Measurements from ENCODE around the gene PITPNM2. TPM values are rescaled to one million over a fixed set of nuclear protein-coding genes. Genes with fewer than 3 reads are reported as not detected.
A peak's percentile ranks its signal among the peaks of the same experiment; 100 is the strongest.

The PITPNM2 gene
- total RNA-seq, 1 donor from 2014 or later, result 15.5 TPM

DNA sequence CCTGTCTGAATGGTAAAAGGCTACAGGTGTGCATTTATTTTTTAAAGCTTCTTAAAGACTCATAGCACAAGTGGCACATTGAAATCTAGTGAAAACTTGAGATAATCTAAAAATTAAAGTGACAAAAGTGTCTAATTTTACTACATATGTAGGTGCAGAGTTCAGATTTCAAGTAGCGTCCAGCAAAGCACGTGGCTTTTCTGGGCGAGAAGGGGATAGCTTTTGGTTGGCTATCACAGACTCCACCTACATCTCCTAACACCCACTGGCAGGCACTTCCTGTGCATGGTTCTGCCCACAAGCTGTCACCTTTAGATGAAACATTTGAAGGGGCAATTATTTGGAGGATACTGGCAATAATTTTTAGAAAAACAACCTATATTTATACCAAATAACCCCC is 1.9 kb upstream of the PITPNM2 start:
- Mint-ChIP-seq H3K4me3 (ENCODE audit: low read depth) (no peak overlapping the region), H3K27ac (no peak overlapping the region), H3K4me1 (ENCODE audit: low read depth) (peaks cover 20% of the 10 kb centered on the region), H3K27me3 (ENCODE audit: low read depth) (peaks cover 20% of the 10 kb centered on the region), H3K36me3 (ENCODE audit: low read depth) (peaks cover 41% of the 10 kb centered on the region), H3K9me3 (no peaks in the 10 kb centered on the region)
- DNase-seq (ENCODE audit: low spot score), result no peak
- intact Hi-C loops (cut with micrococcal nuclease), result loop anchor here (1.0 to 5.0 kb wide), 2 partner anchors 84 to 173 kb away; partner anchors contain the start of gene ARL6IP4

DNA sequence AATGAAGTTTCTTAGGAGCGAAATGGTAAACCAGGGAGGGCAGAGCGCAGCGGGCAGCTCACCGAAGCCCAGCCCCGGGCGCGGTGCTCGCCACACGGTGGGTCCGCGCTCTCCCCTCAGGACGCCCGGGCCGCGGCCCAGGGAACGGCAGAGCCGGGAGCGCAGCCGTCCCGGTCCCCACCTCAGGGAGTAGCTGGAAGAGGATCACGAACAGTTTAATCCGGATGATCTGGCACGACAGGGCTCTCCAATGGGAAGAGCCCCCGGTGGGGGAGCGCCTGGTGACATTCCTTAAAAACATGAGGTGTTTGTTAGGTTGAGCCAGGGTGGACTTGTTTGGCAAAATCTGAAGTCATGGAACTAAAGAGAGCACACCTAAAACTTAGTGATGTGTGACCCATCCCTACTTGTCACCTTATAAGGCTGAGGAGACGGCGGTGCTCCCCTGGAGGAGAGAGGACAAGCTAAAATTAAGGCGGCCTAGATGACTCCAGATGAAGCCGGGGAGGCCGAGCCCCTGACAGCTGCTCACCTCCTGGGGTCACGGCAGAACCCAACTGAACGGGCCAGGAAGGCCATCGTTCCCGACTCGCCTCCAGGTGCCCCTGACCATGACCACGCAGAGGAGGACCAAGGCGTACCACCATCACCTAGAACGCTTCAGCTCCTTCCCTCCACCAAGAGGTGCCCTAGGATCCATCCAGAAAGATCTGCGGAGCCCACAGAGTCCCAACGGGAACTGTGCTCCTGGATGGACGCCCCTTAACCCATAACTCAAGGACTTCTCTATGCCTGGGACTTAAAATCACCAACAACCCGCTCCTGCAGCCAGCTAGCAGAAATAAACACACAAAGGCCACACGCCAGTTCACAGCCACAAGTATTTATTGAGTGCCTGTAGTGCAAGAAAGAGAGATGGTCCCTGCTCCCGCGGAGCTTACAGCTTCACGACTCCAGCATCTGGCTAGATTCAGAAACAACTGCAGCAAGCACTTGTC is 866 bp upstream of the PITPNM2 start:
- H3K4me1 Mint-ChIP-seq (ENCODE audit: low read depth), result peaks cover 20% of the 10 kb centered on the region
- peaks cover 38% of the 10 kb centered on the region for H3K36me3 Mint-ChIP-seq (ENCODE audit: low read depth)
- intact Hi-C loops (cut with micrococcal nuclease), result loop anchor here (1.0 to 5.0 kb wide), 3 partner anchors 86 to 171 kb away; partner anchors contain the start of gene ARL6IP4
- DNase-seq (ENCODE audit: low spot score), result no peak
- H3K9me3 Mint-ChIP-seq, result no peaks in the 10 kb centered on the region
- H3K27me3 Mint-ChIP-seq (ENCODE audit: low read depth), result peaks cover 20% of the 10 kb centered on the region
- H3K27ac Mint-ChIP-seq, result peak overlapping the region; percentile 78
- peak overlapping the region; percentile 82 for H3K4me3 Mint-ChIP-seq (ENCODE audit: low read depth)

DNA sequence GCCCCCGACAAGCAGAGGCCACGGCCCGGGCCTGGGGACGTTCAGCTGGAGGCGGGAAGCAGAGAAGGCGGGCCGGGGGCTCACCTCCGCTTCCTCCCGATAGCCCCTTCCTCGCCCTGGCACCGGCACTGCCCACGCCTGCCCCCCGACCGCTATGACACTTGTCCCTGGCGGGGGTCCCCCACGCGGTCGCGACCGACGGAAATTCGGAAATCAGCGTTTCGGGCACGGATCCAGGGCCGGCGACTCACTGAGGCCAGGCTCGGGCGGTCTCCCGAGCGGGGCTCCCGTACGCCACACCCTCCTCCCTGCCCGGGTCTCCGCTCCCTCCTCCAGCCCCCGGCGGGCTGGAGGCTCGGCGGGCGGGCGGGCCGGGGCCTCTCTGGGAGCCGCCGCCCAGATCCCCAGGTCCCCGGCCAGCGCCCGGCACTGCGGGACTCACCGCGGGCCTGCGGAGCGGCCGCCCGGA is 581 bp downstream of the PITPNM2 start:
- peaks cover 20% of the 10 kb centered on the region for H3K4me1 Mint-ChIP-seq (ENCODE audit: low read depth)
- no peak overlapping the region for H3K27ac Mint-ChIP-seq
- peaks cover 28% of the 10 kb centered on the region for H3K36me3 Mint-ChIP-seq (ENCODE audit: low read depth)
- no peaks in the 10 kb centered on the region for H3K9me3 Mint-ChIP-seq
- H3K4me3 Mint-ChIP-seq (ENCODE audit: low read depth), result peak overlapping the region; percentile 84
- no peak for DNase-seq (ENCODE audit: low spot score)
- intact Hi-C loops (cut with micrococcal nuclease), result loop anchor here (5.0 kb wide), 1 partner anchor 87 kb away; no protein-coding TSS in a partner anchor
- peaks cover 21% of the 10 kb centered on the region for H3K27me3 Mint-ChIP-seq (ENCODE audit: low read depth)

DNA sequence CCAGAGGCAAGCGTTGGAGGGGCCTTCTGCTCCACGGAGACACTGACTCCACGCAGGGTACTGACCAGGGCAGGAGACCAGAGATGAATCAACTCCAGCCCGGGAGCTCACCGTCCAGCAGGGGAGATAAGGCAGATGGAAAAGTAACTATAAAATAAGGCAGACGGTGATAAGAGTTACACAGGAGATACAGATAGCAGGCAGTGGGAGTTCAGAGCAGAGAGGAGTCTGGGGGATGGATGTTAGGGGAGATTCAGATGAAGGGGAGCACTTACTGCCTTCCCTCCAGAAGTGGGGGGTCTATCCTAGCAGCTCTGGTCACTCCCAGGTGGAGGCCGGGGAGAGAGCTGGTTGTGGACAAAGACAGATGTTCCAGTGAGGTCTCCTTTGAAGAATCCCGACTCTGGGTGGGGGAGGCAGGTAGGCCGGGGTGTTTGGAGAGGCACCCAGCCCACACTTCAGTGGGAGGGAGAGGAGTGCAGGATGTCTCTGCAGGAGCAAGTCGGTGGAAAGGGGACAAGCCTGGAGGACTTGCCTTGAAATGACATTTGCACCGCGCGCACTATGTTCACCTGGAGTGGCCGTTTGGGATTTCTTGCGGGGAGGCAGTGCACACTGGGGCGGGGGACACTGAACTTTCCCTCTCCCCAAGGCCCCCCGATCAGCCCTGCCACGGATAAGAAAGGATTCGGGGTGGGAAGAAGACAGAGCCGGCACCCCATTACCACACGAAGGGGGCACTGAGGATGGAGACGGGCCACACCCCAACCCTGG is 1.2 kb downstream of the PITPNM2 start:
- H3K27me3 Mint-ChIP-seq (ENCODE audit: low read depth), result peaks cover 21% of the 10 kb centered on the region
- intact Hi-C loops (cut with micrococcal nuclease), result loop anchor here (1.0 to 5.0 kb wide), 3 partner anchors 9 to 88 kb away; no protein-coding TSS in a partner anchor
- H3K4me1 Mint-ChIP-seq (ENCODE audit: low read depth), result peaks cover 20% of the 10 kb centered on the region
- DNase-seq (ENCODE audit: low spot score), result no peak
- H3K4me3 Mint-ChIP-seq (ENCODE audit: low read depth), result peak overlapping the region; percentile 84
- H3K9me3 Mint-ChIP-seq, result no peaks in the 10 kb centered on the region
- H3K27ac Mint-ChIP-seq, result peak overlapping the region; percentile 77
- H3K36me3 Mint-ChIP-seq (ENCODE audit: low read depth), result peaks cover 26% of the 10 kb centered on the region

DNA sequence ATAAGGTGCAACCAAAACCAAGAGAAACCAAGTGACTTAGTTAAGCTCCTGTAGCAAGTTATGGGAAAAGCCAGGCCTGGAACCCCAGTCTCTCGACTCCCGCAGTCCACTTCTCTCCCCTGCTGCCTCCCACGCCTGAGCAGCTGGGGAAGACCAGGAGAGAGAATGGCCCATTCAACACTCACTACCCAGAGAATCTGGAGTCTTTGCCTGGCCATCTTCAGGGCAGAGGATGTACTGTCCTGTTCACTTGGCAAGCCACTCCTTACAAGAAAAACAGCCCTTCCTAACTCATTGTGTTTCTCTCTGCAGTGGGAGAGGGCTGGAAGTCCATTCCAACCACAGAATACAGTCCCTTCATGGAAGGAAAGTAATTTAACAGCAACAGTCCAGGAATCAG is 1.8 kb downstream of the PITPNM2 start:
- DNase-seq (ENCODE audit: low spot score), result no peak

DNA sequence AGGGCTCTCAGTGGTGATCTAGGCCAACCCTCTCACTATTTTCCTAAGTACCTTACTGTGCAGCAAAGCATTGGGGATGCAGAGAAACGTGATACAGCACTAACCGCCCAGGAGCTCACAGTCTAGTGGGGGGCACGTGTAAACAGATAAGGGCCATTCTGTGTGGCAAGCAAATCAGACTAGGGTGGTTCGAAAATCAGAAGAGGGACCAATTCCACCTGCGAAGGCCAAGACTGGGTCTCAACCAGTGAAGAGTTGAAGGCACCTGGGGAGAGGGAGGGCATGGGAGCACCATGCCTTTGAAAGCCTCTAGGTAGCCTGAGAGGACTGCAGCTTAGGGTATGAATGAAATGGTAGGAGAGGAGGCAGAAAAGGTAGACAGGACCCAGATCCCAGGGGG is 2.2 kb downstream of the PITPNM2 start:
- Mint-ChIP-seq H3K4me1 (ENCODE audit: low read depth) (peaks cover 20% of the 10 kb centered on the region), H3K4me3 (ENCODE audit: low read depth) (peak overlapping the region; percentile 84), H3K36me3 (ENCODE audit: low read depth) (peaks cover 23% of the 10 kb centered on the region), H3K9me3 (no peaks in the 10 kb centered on the region), H3K27ac (no peak overlapping the region), H3K27me3 (ENCODE audit: low read depth) (peaks cover 21% of the 10 kb centered on the region)
- intact Hi-C loops (cut with micrococcal nuclease), result loop anchor here (1.0 kb wide), 2 partner anchors 8 to 72 kb away; no protein-coding TSS in a partner anchor
- DNase-seq (ENCODE audit: low spot score), result no peak

More for the DNA sequence above, 1.8 kb downstream of the PITPNM2 start:
- intact Hi-C loops (cut with micrococcal nuclease), result loop anchor here (1.0 kb wide), 2 partner anchors 9 to 73 kb away; no protein-coding TSS in a partner anchor
- Mint-ChIP-seq H3K9me3 (no peaks in the 10 kb centered on the region), H3K27ac (peak overlapping the region; percentile 77), H3K27me3 (ENCODE audit: low read depth) (peaks cover 21% of the 10 kb centered on the region), H3K36me3 (ENCODE audit: low read depth) (peaks cover 26% of the 10 kb centered on the region), H3K4me3 (ENCODE audit: low read depth) (peak overlapping the region; percentile 84), H3K4me1 (ENCODE audit: low read depth) (peaks cover 20% of the 10 kb centered on the region)

DNA sequence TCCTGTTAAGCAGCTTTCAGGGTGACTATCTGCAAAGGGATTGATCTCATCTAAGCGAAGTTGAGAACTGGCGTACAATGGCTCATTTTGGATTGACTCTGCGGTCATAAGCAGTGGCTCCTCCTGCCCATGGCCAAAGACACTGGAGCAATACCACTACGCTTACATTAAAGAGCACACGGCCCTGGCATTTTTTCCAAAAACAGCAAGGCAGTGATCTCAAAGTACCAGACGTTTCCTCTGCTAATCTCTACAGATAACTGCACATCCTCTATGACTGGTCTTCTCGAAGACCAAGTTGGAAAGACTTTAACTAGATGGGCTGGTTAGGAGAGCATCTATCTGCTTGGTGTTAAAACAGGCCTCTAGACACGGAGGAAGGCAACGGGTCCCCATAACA is 2.7 kb downstream of the PITPNM2 start:
- Mint-ChIP-seq H3K4me1 (ENCODE audit: low read depth) (peaks cover 20% of the 10 kb centered on the region), H3K9me3 (no peaks in the 10 kb centered on the region), H3K27me3 (ENCODE audit: low read depth) (peaks cover 21% of the 10 kb centered on the region), H3K4me3 (ENCODE audit: low read depth) (peak overlapping the region; percentile 84), H3K36me3 (ENCODE audit: low read depth) (peaks cover 23% of the 10 kb centered on the region), H3K27ac (no peak overlapping the region)
- intact Hi-C loops (cut with micrococcal nuclease), result no loop called here
- no peak for DNase-seq (ENCODE audit: low spot score)

DNA sequence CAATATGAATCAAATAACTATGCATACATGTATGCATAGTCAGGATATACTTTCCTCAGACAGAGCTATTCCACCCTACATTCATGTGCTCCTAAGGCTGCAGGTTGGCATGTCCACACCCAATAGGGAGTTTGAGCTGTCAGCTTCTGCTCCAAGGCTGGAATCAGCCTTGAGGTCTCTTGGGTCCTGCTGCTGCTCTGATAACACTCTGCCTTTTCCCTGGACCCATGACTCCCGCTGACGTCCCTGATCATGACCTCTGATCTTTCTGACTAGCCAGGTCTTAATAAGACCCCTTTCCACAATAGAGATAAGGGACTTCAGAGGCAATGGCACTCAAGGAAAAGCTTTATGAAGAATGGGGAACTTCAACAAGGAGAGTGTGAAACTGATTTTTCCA is 5.7 kb downstream of the PITPNM2 start:
- intact Hi-C loops (cut with micrococcal nuclease), result no loop called here
- Mint-ChIP-seq H3K36me3 (ENCODE audit: low read depth) (peaks cover 16% of the 10 kb centered on the region), H3K4me1 (ENCODE audit: low read depth) (peaks cover 14% of the 10 kb centered on the region), H3K9me3 (no peaks in the 10 kb centered on the region), H3K27me3 (ENCODE audit: low read depth) (peaks cover 21% of the 10 kb centered on the region), H3K4me3 (ENCODE audit: low read depth) (no peak overlapping the region), H3K27ac (no peak overlapping the region)
- no peak for DNase-seq (ENCODE audit: low spot score)

DNA sequence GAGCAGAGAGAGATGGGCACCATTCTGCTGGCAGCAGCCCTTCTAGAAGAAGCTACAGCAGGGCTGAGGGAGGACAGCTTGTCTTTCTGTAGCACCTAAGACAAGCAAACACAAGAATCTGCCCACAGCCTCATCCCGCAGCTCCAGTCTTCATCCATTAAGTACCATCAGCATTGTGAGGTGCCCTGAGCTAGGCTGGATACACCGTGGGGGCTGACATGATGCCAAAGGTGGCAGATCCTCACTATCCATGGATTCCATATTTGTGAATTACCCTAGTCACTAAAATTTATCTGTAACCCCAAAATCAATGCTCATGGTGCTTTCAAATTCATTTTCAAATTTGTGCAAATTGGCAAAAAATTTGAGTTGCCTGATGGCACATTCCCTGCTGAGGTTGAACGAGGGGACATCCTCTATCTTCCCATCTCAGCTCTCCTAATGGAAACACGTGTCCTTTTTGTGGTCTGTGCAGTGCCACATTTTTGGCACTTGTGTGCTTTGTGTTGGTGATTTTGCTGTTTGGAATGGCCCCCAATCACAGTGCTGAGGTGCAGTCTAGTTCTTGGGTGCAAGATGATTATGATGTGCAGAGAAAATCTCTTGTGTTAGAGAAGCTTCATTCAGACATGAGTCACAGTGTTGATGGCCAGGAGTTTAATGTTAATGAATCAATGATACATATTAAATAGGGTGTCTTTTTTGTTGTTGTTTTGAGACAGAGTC is 7.0 kb downstream of the PITPNM2 start:
- no peak overlapping the region for H3K27ac Mint-ChIP-seq
- H3K36me3 Mint-ChIP-seq (ENCODE audit: low read depth), result peaks cover 6% of the 10 kb centered on the region
- H3K4me3 Mint-ChIP-seq (ENCODE audit: low read depth), result no peak overlapping the region
- peaks cover 12% of the 10 kb centered on the region for H3K4me1 Mint-ChIP-seq (ENCODE audit: low read depth)
- DNase-seq (ENCODE audit: low spot score), result no peak
- no peaks in the 10 kb centered on the region for H3K9me3 Mint-ChIP-seq
- H3K27me3 Mint-ChIP-seq (ENCODE audit: low read depth), result peaks cover 10% of the 10 kb centered on the region
- intact Hi-C loops (cut with micrococcal nuclease), result no loop called here

DNA sequence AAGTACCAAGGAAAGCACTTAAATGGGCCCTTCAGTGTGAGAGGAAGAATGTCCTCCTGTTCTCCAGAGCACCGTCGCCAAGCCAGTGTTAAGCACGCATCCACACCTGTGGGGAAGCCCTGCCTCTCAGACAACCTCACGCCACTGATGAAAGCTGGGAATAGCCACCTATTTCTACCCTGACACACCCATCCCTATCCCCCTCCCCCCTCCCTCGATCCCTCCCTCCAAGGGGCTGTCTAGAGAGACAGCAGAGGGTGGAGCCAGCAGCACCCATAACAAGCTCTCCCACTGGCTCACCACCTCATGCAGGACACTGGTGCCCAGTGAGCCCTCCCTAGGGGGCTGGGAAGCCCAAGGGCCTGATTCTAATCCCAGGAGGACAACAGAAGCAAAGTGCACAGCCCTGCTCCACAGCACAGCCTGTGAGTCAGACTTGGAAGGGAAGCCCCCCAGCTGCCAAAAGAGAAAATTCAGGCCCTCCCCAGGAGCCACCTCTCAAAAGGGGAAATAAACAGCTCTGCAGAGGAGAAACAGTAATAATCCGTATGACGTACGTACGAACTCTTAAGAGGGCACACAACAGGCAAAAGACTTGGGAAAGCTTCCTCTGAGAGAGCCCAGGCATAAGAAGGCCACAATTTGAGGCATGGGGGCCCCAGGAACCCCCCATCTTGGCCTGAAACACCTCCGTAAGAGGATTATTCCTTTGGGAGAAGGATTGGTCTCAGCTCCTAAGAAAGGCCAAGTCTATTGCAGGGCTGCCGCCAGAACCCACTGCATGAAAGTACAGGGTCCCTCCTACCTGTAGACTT is 7.8 kb downstream of the PITPNM2 start:
- Mint-ChIP-seq H3K4me3 (ENCODE audit: low read depth) (no peak overlapping the region), H3K36me3 (ENCODE audit: low read depth) (no peaks in the 10 kb centered on the region), H3K4me1 (ENCODE audit: low read depth) (peaks cover 7% of the 10 kb centered on the region), H3K27me3 (ENCODE audit: low read depth) (peaks cover 2% of the 10 kb centered on the region), H3K9me3 (no peaks in the 10 kb centered on the region), H3K27ac (no peak overlapping the region)
- intact Hi-C loops (cut with micrococcal nuclease), result no loop called here
- no peak for DNase-seq (ENCODE audit: low spot score)

DNA sequence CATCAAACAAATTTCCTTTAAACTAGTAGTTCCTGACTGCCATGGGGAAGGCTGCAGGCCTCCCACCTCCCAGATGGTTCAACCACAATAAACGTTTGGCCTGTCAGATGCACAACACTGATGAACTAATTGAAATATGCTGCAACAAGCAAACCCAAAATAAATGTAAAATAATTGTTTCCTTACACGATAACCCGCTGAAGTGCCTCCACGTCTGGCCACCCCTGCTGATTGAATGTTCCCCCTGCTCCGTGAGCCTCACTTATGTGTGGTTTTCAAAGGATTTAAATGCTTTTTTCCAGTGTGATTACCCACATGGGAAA is 8.4 kb downstream of the PITPNM2 start:
- H3K4me1 Mint-ChIP-seq (ENCODE audit: low read depth), result peaks cover 7% of the 10 kb centered on the region
- no peak overlapping the region for H3K27ac Mint-ChIP-seq
- intact Hi-C loops (cut with micrococcal nuclease), result no loop called here
- H3K27me3 Mint-ChIP-seq (ENCODE audit: low read depth), result peaks cover 2% of the 10 kb centered on the region
- no peaks in the 10 kb centered on the region for H3K36me3 Mint-ChIP-seq (ENCODE audit: low read depth)
- no peak for DNase-seq (ENCODE audit: low spot score)
- H3K9me3 Mint-ChIP-seq, result no peaks in the 10 kb centered on the region
- H3K4me3 Mint-ChIP-seq (ENCODE audit: low read depth), result no peak overlapping the region

Measured in activated T-helper 2 cell treated with anti-CD3 and anti-CD28 coated beads, Interferon-gamma antibody, Interleukin-2, Interleukin-4, amounts not matched to agents 10 μg/mL and 5 μg/mL and 100 μg/mL, durations not matched to agents 14 hours and 24 hours and 36 hours (primary cell).